Stimulated activated CD8-positive, alpha-beta memory T cell treated with anti-CD3 and anti-CD28 coated beads, Interleukin-7, amount 100 ng/mL, for 24 hours (primary cell): ENCODE data around the gene DMGDH.

ENCODE experiments used
- DNase-seq: peaks from one replicate; pipeline ENCODE4 v3.0.0-alpha.2; 2020; ENCODE audit warnings: low read depth

DMGDH gene

GRCh38 chr5:79069488-79070349 lies at the start of gene DMGDH, which contains the start of gene BHMT2:
TSS of gene DMGDH (minus strand) at chr5:79069674. CDS start at chr5:79069620, 54 bp downstream.
TSS of gene BHMT2 (plus strand) at chr5:79069767. CDS start at chr5:79069783, 16 bp downstream.
- no peak for DNase-seq

GRCh38 chr5:79112703-79113058 lies 43.2 kb upstream of the DMGDH start:
- no peak for DNase-seq

- no peak for DNase-seq
Observed at GRCh38 chr5:79111960-79112702, 42.7 kb upstream of the DMGDH start.

GRCh38 chr5:79111387-79111959 lies 42.0 kb upstream of the DMGDH start, which contains the start of gene BHMT:
TSS of gene BHMT (plus strand) at chr5:79111809. CDS start at chr5:79111886, 77 bp downstream.
- DNase-seq: no peak

GRCh38 chr5:79109527-79110492 lies 40.3 kb upstream of the DMGDH start:
- DNase-seq: no peak

GRCh38 chr5:79108792-79109191 lies 39.3 kb upstream of the DMGDH start:
- no peak for DNase-seq

- DNase-seq: no peak
Observed at GRCh38 chr5:79108086-79108485, 38.6 kb upstream of the DMGDH start.

GRCh38 chr5:79107020-79107796 lies 37.7 kb upstream of the DMGDH start:
- no peak for DNase-seq

GRCh38 chr5:79105868-79106267 lies 36.4 kb upstream of the DMGDH start:
- DNase-seq: no peak

- DNase-seq: no peak
Observed at GRCh38 chr5:79093762-79094161, 24.3 kb upstream of the DMGDH start.

GRCh38 chr5:79091064-79091463 lies 21.6 kb upstream of the DMGDH start:
- no peak for DNase-seq

- DNase-seq: no peak
Observed at GRCh38 chr5:79088507-79088906, 19.0 kb upstream of the DMGDH start.

GRCh38 chr5:79086116-79086515 lies 16.6 kb upstream of the DMGDH start:
- no peak for DNase-seq

- DNase-seq: no peak
Observed at GRCh38 chr5:79081779-79082178, 12.3 kb upstream of the DMGDH start.

- no peak for DNase-seq
Observed at GRCh38 chr5:79080804-79081203, 11.3 kb upstream of the DMGDH start.

GRCh38 chr5:79077680-79078365 lies 8.3 kb upstream of the DMGDH start:
- DNase-seq: no peak

GRCh38 chr5:79076819-79077218 lies 7.3 kb upstream of the DMGDH start:
- DNase-seq: no peak

- no peak for DNase-seq
Observed at GRCh38 chr5:79075646-79076426, 6.4 kb upstream of the DMGDH start.

- DNase-seq: no peak
Observed at GRCh38 chr5:79074641-79075040, 5.2 kb upstream of the DMGDH start.

- no peak for DNase-seq
Observed at GRCh38 chr5:79070350-79070667, 835 bp upstream of the DMGDH start.
